Thymus (tissue), 11 donors: Measurements from ENCODE around the gene GRAMD1B. TPM values are rescaled to one million over a fixed set of nuclear protein-coding genes. Genes with fewer than 3 reads are reported as not detected.

Experiments used
- DNase-seq, 9 donors: peaks; one replicate each; pipeline ENCODE4 v3.0.0-alpha.2; 2013; ENCODE audit warnings: low spot score in 9 of 9, low read depth in 6 of 9, missing footprints in 1 of 9
- H3K27ac ChIP-seq, 2 donors: one replicate each; pipeline ENCODE4 v1.5.1; 2013; ENCODE audit warnings: control low read depth in 1 of 2, low read depth in 1 of 2, low read length in 1 of 2, mild to moderate bottlenecking in 1 of 2, moderate library complexity in 1 of 2
- H3K27me3 ChIP-seq, 2 donors: one replicate each; pipeline ENCODE4 v1.5.1; 2013; ENCODE audit warnings: low read length in 1 of 2; ENCODE audit not compliant: control insufficient read depth in 2 of 2, insufficient read depth in 1 of 2
- H3K36me3 ChIP-seq, 2 donors: one replicate each; pipeline ENCODE4 v1.5.1; 2013; ENCODE audit warnings: low read length in 1 of 2, mild to moderate bottlenecking in 1 of 2, moderate library complexity in 1 of 2; ENCODE audit not compliant: control insufficient read depth in 2 of 2, insufficient read depth in 2 of 2
- H3K4me1 ChIP-seq, 2 donors: one replicate each; pipeline ENCODE4 v1.5.1; 2013; ENCODE audit warnings: low read length in 2 of 2; ENCODE audit not compliant: control insufficient read depth in 2 of 2, insufficient read depth in 2 of 2
- H3K4me3 ChIP-seq, 2 donors: one replicate each; pipeline ENCODE4 v1.5.1; 2013; ENCODE audit warnings: low read length in 2 of 2, control low read depth in 1 of 2, mild to moderate bottlenecking in 1 of 2
- H3K9me3 ChIP-seq, 2 donors: one replicate each; pipeline ENCODE4 v1.5.1; 2013; ENCODE audit warnings: low read length in 1 of 2, mild to moderate bottlenecking in 1 of 2; ENCODE audit not compliant: control insufficient read depth in 2 of 2, insufficient read depth in 1 of 2
- WGBS: extraction: QIAGEN DNeasy Blood & Tissue Kit; methylation state at CpG from one replicate; pipeline ENCODE4 v1.1.7; 2013; 5-methylcytosine and 5-hydroxymethylcytosine counted together
- polyA plus RNA-seq: library from polyadenylated mRNA; stranded (reverse); fragments of 200-250 nt; gene quantifications from one replicate; pipeline ENCODE4 v1.2.3, GENCODE V29; 2013
- total RNA-seq: library from RNA; stranded (reverse); fragments of 120-200 nt; gene quantifications from one replicate; pipeline ENCODE4 v1.2.4, GENCODE V29; 2013
- donor health status: healthy.

The GRAMD1B gene
- total and polyA plus RNA-seq, 2 donors, result 4.8 to 15.6 TPM

DNA sequence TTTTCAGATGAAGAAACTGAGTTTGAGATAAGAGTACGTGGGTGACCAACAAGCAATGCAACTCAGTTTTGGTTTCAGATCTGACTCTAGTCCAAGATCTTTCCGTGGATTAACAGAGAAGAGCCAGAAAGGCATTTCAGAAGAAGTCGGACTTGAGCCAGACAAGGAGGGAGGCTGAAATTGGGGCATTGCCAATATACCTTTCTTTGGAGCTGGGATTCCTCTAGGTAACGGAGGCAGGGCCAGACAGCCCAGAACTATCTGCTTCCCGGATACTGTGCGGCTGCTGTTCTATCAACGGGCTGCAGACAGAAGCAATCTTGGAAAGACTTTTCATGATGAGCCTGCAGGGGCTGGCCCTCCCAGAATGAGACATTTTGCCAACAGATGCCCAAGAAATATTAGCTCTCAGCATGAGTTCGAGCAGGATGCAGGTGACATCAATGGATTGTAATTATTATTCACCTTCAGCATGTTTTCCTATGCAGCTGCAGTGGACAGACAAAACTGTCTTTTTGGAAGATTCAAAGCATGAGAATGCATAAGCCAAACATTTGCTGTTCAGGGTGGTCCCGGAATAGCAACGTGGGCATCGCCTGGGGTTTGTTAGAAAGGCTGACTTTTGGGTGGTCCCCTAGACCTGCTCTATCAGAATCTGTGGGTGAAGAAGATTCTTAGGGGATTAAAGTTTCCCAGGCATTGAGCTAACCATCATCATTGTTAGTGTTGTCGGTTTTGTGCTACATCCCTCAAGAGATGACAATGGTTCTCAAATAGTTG lies 128.7 kb downstream of the GRAMD1B start:
- 95% methylated on average over 12 of the region's 12 CpGs for WGBS
- H3K4me1 ChIP-seq, result peaks cover 0 to 22% of the 10 kb centered on the region in 2 donors
- DNase-seq, result no peak

GRCh38 chr11:123559523-123559955 lies 129.5 kb downstream of the GRAMD1B start:
- H3K4me3 ChIP-seq, result no peak overlapping the region
- 58% methylated on average over 13 of the region's 13 CpGs for WGBS
- no peaks in the 10 kb centered on the region for H3K27me3 ChIP-seq
- peaks cover 0 to 22% of the 10 kb centered on the region in 2 donors for H3K4me1 ChIP-seq
- H3K9me3 ChIP-seq, result no peaks in the 10 kb centered on the region
- no peak for DNase-seq
- H3K36me3 ChIP-seq, result no peaks in the 10 kb centered on the region
- H3K27ac ChIP-seq, result peak overlapping the region in 1 of 2 donors; percentile 15

More for the DNA sequence above, 128.7 kb downstream of the GRAMD1B start:
- no peaks in the 10 kb centered on the region for H3K9me3 ChIP-seq
- no peak overlapping the region for H3K4me3 ChIP-seq
- H3K27ac ChIP-seq, result no peak overlapping the region
- H3K36me3 ChIP-seq, result no peaks in the 10 kb centered on the region
- H3K27me3 ChIP-seq, result no peaks in the 10 kb centered on the region

DNA sequence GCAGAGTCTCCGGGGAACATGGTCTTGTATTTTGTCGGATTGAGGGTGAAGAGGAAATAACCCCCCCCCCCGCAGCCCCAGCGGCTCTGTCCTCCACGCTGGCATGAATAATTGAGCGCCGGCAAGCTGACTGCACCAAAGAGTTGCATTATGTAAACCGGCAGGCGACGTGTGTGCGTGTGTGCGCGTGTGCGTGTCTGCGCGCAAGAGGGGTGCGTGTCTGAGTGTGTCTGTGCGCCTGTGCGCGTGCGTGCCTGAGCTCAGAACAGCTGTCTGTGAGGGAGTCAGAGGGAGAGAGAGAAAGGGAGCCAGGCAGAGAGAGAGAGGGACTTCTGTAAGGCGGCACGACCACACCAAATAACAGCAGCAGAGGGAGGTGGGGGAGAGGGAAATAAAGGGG lies 129.9 kb downstream of the GRAMD1B start:
- no peaks in the 10 kb centered on the region for H3K27me3 ChIP-seq
- peak; percentile 28 to 74 (median 54) for DNase-seq
- H3K36me3 ChIP-seq, result no peaks in the 10 kb centered on the region
- 12% methylated on average over 23 of the region's 23 CpGs for WGBS
- H3K9me3 ChIP-seq, result no peaks in the 10 kb centered on the region
- peak overlapping the region; percentile 16 to 35 for H3K4me3 ChIP-seq
- peak overlapping the region in 1 of 2 donors; percentile 15 for H3K27ac ChIP-seq
- peaks cover 0 to 22% of the 10 kb centered on the region in 2 donors for H3K4me1 ChIP-seq

GRCh38 chr11:123561431-123561800 lies 131.3 kb downstream of the GRAMD1B start:
- Histone ChIP-seq H3K36me3 (no peaks in the 10 kb centered on the region), H3K27me3 (no peaks in the 10 kb centered on the region), H3K9me3 (no peaks in the 10 kb centered on the region), H3K4me1 (peaks cover 0 to 22% of the 10 kb centered on the region in 2 donors), H3K4me3 (no peak overlapping the region), H3K27ac (no peak overlapping the region)
- no peak for DNase-seq
- WGBS, result 97% methylated on average over 5 of the region's 5 CpGs

DNA sequence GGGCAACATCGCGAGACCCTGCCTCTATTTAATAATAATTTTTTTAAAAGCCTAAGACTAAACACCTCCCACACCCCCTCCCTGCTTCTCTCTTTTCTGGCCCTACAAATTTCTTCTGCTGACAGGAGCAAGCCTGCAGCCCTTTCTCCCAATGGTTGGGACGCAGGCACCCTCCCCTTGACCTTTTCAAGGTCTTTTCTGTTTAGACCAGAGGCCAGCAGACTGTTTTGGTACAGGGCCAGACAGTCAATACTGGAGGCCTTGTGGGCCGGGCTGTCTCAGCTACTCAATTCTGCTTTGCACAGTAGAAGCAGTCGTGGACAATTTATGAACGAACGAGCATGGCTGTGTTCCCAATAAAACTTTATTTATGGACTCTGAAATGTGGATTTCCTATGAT lies 132.1 kb downstream of the GRAMD1B start:
- Histone ChIP-seq H3K4me3 (no peak overlapping the region), H3K9me3 (no peaks in the 10 kb centered on the region), H3K36me3 (no peaks in the 10 kb centered on the region), H3K27ac (no peak overlapping the region), H3K4me1 (peaks cover 0 to 22% of the 10 kb centered on the region in 2 donors), H3K27me3 (no peaks in the 10 kb centered on the region)
- WGBS, result 98% methylated on average over 7 of the region's 7 CpGs
- no peak for DNase-seq

DNA sequence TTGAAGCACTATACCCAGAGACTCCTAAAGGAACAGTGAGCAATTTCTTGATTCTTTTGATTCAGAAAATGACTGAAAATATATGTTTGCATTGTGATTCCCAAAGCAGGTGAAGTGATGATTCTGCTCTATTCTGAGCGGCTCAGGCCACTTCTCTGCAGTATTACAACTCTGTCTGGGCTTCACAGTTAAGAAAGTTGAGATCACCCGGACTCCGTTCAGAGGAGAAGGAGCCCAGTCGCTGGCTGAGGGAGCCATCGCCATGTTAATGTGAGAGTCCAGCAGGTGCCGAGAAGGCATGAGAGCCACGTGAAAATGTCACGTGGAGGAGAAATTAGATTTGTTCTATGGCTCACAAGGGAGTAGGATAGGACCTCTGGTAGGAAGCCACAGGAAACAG lies 132.8 kb downstream of the GRAMD1B start:
- Histone ChIP-seq H3K36me3 (no peaks in the 10 kb centered on the region), H3K4me1 (peaks cover 0 to 22% of the 10 kb centered on the region in 2 donors), H3K4me3 (no peak overlapping the region), H3K9me3 (no peaks in the 10 kb centered on the region), H3K27ac (no peak overlapping the region), H3K27me3 (no peaks in the 10 kb centered on the region)
- DNase-seq, result no peak
- 96% methylated on average over 8 of the region's 8 CpGs for WGBS

DNA sequence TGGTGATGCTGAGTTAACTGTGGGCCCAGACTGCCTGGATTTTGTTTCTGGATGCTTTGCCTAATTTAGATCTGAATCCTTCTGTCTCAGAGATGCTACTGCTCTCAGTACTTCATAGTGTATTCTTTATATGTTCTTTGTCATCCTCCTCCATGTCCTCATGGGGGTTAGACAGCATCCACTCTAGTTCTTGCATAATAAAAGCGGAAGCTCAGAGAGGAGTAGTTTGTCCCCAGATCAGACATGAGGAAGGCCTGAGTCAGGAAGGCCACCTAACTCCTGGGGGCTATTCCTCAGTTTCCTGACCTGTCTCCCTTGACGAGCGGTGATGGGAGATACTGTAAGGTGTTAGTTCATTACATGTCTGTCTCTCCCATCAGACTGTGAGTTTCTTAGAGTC lies 134.2 kb downstream of the GRAMD1B start:
- H3K4me3 ChIP-seq, result no peak overlapping the region
- DNase-seq, result no peak
- H3K9me3 ChIP-seq, result no peaks in the 10 kb centered on the region
- peaks cover 0 to 22% of the 10 kb centered on the region in 2 donors for H3K4me1 ChIP-seq
- no peaks in the 10 kb centered on the region for H3K27me3 ChIP-seq
- no peak overlapping the region for H3K27ac ChIP-seq
- no peaks in the 10 kb centered on the region for H3K36me3 ChIP-seq
- WGBS, result 98% methylated on average over 3 of the region's 3 CpGs

DNA sequence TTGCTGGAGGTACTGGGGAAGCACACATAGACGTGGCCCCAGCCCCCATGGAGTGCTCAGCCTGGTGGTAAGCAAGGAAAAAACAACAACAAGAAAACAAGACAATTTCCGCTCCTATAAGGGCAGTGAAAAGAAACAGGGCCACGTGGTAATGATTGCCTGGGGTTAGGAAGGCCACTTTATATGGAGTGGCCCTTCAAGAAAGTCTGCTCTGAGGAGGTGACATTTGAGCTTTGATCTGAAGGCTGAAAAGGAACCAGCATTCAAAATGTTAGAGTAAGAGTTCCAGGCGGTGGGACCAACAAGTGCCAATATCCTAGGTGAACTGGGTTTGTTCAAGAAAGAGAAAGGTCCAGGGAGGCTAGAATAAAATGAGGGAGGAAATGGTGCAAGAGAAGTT lies 136.8 kb downstream of the GRAMD1B start:
- H3K27me3 ChIP-seq, result no peaks in the 10 kb centered on the region
- 97% methylated on average over 4 of the region's 4 CpGs for WGBS
- no peaks in the 10 kb centered on the region for H3K36me3 ChIP-seq
- H3K4me3 ChIP-seq, result no peak overlapping the region
- DNase-seq, result no peak
- H3K27ac ChIP-seq, result no peak overlapping the region
- H3K4me1 ChIP-seq, result no peaks in the 10 kb centered on the region
- no peaks in the 10 kb centered on the region for H3K9me3 ChIP-seq

DNA sequence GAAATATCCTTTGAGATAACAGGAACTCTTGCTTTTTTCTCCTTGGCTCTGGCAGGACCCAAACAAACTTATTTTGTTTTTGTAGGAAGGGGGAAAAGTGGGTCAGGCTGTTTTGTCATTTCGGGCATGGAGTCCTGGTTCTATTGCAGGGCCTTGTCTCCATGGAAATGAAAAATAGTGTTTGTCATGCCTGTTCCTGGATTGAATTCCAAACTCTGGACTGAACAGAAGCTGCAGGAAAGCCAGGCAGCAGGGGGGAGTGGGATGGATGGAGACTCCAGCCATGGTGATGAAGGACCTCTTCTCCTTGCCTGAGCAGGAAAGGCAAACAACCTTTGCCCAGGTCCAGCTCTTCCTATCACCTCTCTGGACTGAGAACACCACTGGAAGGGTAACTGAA lies 137.4 kb downstream of the GRAMD1B start:
- no peaks in the 10 kb centered on the region for H3K9me3 ChIP-seq
- no peak for DNase-seq
- no peaks in the 10 kb centered on the region for H3K4me1 ChIP-seq
- no peaks in the 10 kb centered on the region for H3K36me3 ChIP-seq
- H3K27ac ChIP-seq, result no peak overlapping the region
- no peak overlapping the region for H3K4me3 ChIP-seq
- WGBS, result 93% methylated on average over 1 of the region's 1 CpG
- H3K27me3 ChIP-seq, result no peaks in the 10 kb centered on the region
